CD14-positive monocyte (primary cell): ENCODE results near the gene AADACL4. TPM values are rescaled to one million over a fixed set of nuclear protein-coding genes. Genes with fewer than 3 reads are reported as not detected.
A peak's percentile ranks its signal among the peaks of the same experiment; 100 is the strongest.

Experiments
- DNase-seq, 3 donors: peaks; one replicate each; pipeline ENCODE4 v3.0.0-alpha.2; 2011 to 2022
- H2AFZ ChIP-seq: 2 replicates; pipeline ENCODE4 v1.6.0; 2012; ENCODE audit warnings: mild to moderate bottlenecking, low read depth, low read length, inconsistent platforms; ENCODE audit not compliant: insufficient read depth, poor library complexity, severe bottlenecking
- H3K27ac ChIP-seq, 2 donors: 1 replicate in 1 of 2; 2 replicates in 1 of 2; pipeline ENCODE4 v1.5.1; 2012 to 2013; ENCODE audit warnings: low read length in 2 of 2, control low read depth in 1 of 2, inconsistent platforms in 1 of 2, low read depth in 1 of 2, mild to moderate bottlenecking in 1 of 2
- H3K27me3 ChIP-seq, 2 donors: one replicate each; pipeline versions ENCODE4 v1.6.0 to v1.6.1; 2011 to 2013; ENCODE audit warnings: low read length in 2 of 2; ENCODE audit not compliant: control insufficient read depth in 2 of 2, insufficient read depth in 2 of 2
- H3K36me3 ChIP-seq, 2 donors: replicated peaks in 1 of 2; 1 replicate in 1 of 2; 2 replicates in 1 of 2; pipeline versions ENCODE4 v1.5.1 to v1.6.1; 2012 to 2013; ENCODE audit warnings: low read length in 2 of 2, control low read depth in 1 of 2, inconsistent platforms in 1 of 2, mild to moderate bottlenecking in 1 of 2; ENCODE audit not compliant: insufficient read depth in 2 of 2, control insufficient read depth in 1 of 2
- H3K4me1 ChIP-seq, 2 donors: 1 replicate in 1 of 2; 2 replicates in 1 of 2; pipeline versions ENCODE4 v1.5.1 to v1.6.1; 2012 to 2013; ENCODE audit warnings: low read length in 2 of 2, control low read depth in 1 of 2, inconsistent platforms in 1 of 2, mild to moderate bottlenecking in 1 of 2, moderate library complexity in 1 of 2; ENCODE audit not compliant: insufficient read depth in 2 of 2, control insufficient read depth in 1 of 2
- H3K4me2 ChIP-seq: replicated peaks from 2 replicates; pipeline ENCODE3; 2012; ENCODE audit warnings: low read length, moderate library complexity, mild to moderate bottlenecking; ENCODE audit not compliant: poor library complexity, severe bottlenecking; ENCODE audit errors: extremely low read depth
- H3K4me3 ChIP-seq, 3 experiments: fragments of 200-600 bp in 1 of 3; sonication (generic) in 1 of 3; replicated peaks in 1 of 3; 1 replicate in 2 of 3; 2 replicates in 1 of 3; pipeline ENCODE4 v1.5.1; 2011 to 2013; ENCODE audit warnings: low read length in 3 of 3, mild to moderate bottlenecking in 3 of 3, control low read depth in 2 of 3, low read depth in 2 of 3, inconsistent platforms in 1 of 3, moderate library complexity in 1 of 3
- H3K79me2 ChIP-seq: 2 replicates; pipeline ENCODE4 v1.6.0; 2012; ENCODE audit warnings: mild to moderate bottlenecking, control low read depth, inconsistent platforms, low read length, moderate library complexity; ENCODE audit not compliant: insufficient read depth
- H3K9ac ChIP-seq: 2 replicates; pipeline ENCODE4 v1.6.0; 2017; ENCODE audit warnings: low read length, mild to moderate bottlenecking; ENCODE audit not compliant: insufficient read depth, poor library complexity, severe bottlenecking
- H3K9me3 ChIP-seq, 2 donors: replicated peaks in 1 of 2; 1 replicate in 1 of 2; 2 replicates in 1 of 2; pipeline versions ENCODE4 v1.5.1 to v1.6.1; 2012 to 2013; ENCODE audit warnings: low read length in 2 of 2, control low read depth in 1 of 2; ENCODE audit not compliant: control insufficient read depth in 1 of 2, insufficient read depth in 1 of 2
- H4K20me1 ChIP-seq: 2 replicates; pipeline ENCODE4 v1.6.0; 2012; ENCODE audit warnings: mild to moderate bottlenecking, low read length, control low read depth, moderate library complexity; ENCODE audit not compliant: insufficient read depth
- H3K27ac Mint-ChIP-seq, 7 donors: one replicate each; pipeline ENCODE4 v1.8.0; 2020; ENCODE audit warnings: mild to moderate bottlenecking in 7 of 7, mixed read lengths in 7 of 7, moderate library complexity in 6 of 7, inconsistent platforms in 2 of 7
- H3K27me3 Mint-ChIP-seq, 3 donors: one replicate each; pipeline ENCODE4 v1.8.0; 2021 to 2022; ENCODE audit warnings: low read depth in 3 of 3, mild to moderate bottlenecking in 3 of 3, mixed read lengths in 3 of 3, moderate library complexity in 3 of 3, inconsistent platforms in 1 of 3
- H3K36me3 Mint-ChIP-seq, 2 donors: one replicate each; pipeline ENCODE4 v1.8.0; 2020; ENCODE audit warnings: mixed read lengths in 2 of 2, inconsistent platforms in 1 of 2, mild to moderate bottlenecking in 1 of 2
- H3K4me1 Mint-ChIP-seq: one replicate; pipeline ENCODE4 v1.8.0; 2020; ENCODE audit warnings: mild to moderate bottlenecking, mixed read lengths
- H3K4me3 Mint-ChIP-seq, 2 donors: one replicate each; pipeline ENCODE4 v1.8.0; 2020; ENCODE audit warnings: mild to moderate bottlenecking in 2 of 2, mixed read lengths in 2 of 2, moderate library complexity in 1 of 2
- H3K9me3 Mint-ChIP-seq, 7 donors: one replicate each; pipeline ENCODE4 v1.8.0; 2020 to 2022; ENCODE audit warnings: mixed read lengths in 7 of 7, mild to moderate bottlenecking in 6 of 7, moderate library complexity in 6 of 7, inconsistent platforms in 2 of 7
- CTCF ChIP-seq: fragments of 200-600 bp; IDR thresholded peaks from one replicate; pipeline ENCODE4 v1.8.0; 2022; ENCODE audit warnings: antibody characterized with exemption, mild to moderate bottlenecking
- WGBS: methylation state at CpG from one replicate; pipeline ENCODE4 v1.1.5; 2013; ENCODE audit warnings: missing lambda C conversion rate; ENCODE audit not compliant: insufficient coverage; 5-methylcytosine and 5-hydroxymethylcytosine counted together
- intact Hi-C, 2 donors: fragments of 100-400 bp; cut with micrococcal nuclease; formaldehyde crosslinking; loops; one replicate each; pipeline versions ENCODE4 v1.15.0 to v1.15.1; 2023
- polyA plus RNA-seq, 3 donors: library from polyadenylated mRNA; depleted of rRNA in 1 of 3; unstranded in 2 of 3; stranded (reverse) in 1 of 3; fragments of 300-500 nt in 2 of 3; fragments of >200 nt in 1 of 3; fragmentation: Illumina TruSeq in 2 of 3; gene quantifications; 1 replicate in 2 of 3; 2 replicates in 1 of 3; pipeline ENCODE4 v1.2.3, GENCODE V29; 2012 to 2021

The AADACL4 gene
- polyA plus RNA-seq, 3 donors: not detected

- no peak overlapping the region for H3K4me3 ChIP-seq
- H3K27ac Mint-ChIP-seq: peak overlapping the region in 3 of 7 donors; percentile 21 to 57 (median 29)
- H3K36me3 ChIP-seq: no peaks in the 10 kb centered on the region
- H3K27me3 Mint-ChIP-seq: peaks cover 4 to 6% (median 5%) of the 10 kb centered on the region in 3 donors
- H3K4me1 ChIP-seq: peaks cover 10 to 13% of the 10 kb centered on the region in 2 donors
- DNase-seq: no peak
- peaks cover 0 to 9% of the 10 kb centered on the region in 2 donors for H3K9me3 ChIP-seq
- H3K4me2 ChIP-seq: no peak overlapping the region
- no peak overlapping the region for H3K9ac ChIP-seq
- H3K27me3 ChIP-seq: no peaks in the 10 kb centered on the region
- peaks cover under 1 to 23% of the 10 kb centered on the region in 2 donors for H3K36me3 Mint-ChIP-seq
- H3K4me3 Mint-ChIP-seq: no peak overlapping the region
- peaks cover 28% of the 10 kb centered on the region for H3K4me1 Mint-ChIP-seq
- 0% methylated on average over 1 of the region's 5 CpGs for WGBS
- peaks cover 7 to 17% (median 10%) of the 10 kb centered on the region in 7 donors for H3K9me3 Mint-ChIP-seq
- no peak overlapping the region for H3K27ac ChIP-seq
- intact Hi-C loops: no loop called here
- TF ChIP-seq CTCF: no peak
- H4K20me1 ChIP-seq: no peaks in the 10 kb centered on the region
- H3K79me2 ChIP-seq: peaks cover 9% of the 10 kb centered on the region
- H2AFZ ChIP-seq: no peak overlapping the region
Observed at GRCh38 chr1:12609469-12610003, 34.3 kb upstream of the AADACL4 start.

GRCh38 chr1:12610305-12610935 is 33.5 kb upstream of the AADACL4 start:
- intact Hi-C loops: no loop called here
- Histone ChIP-seq H3K27me3 (no peaks in the 10 kb centered on the region), H3K27ac (no peak overlapping the region), H3K4me3 (no peak overlapping the region), H3K4me2 (no peak overlapping the region), H4K20me1 (no peaks in the 10 kb centered on the region), H3K36me3 (no peaks in the 10 kb centered on the region), H2AFZ (no peak overlapping the region), H3K4me1 (peaks cover 14 to 15% of the 10 kb centered on the region in 2 donors), H3K79me2 (peaks cover 9% of the 10 kb centered on the region), H3K9ac (no peak overlapping the region), H3K9me3 (peaks cover 0 to 9% of the 10 kb centered on the region in 2 donors)
- no peak for DNase-seq
- TF ChIP-seq CTCF: no peak
- Mint-ChIP-seq H3K9me3 (peaks cover 7 to 17% (median 10%) of the 10 kb centered on the region in 7 donors), H3K4me1 (peaks cover 32% of the 10 kb centered on the region), H3K27ac (no peak overlapping the region), H3K36me3 (peaks cover 2 to 28% of the 10 kb centered on the region in 2 donors), H3K27me3 (peaks cover 4 to 10% (median 6%) of the 10 kb centered on the region in 3 donors), H3K4me3 (no peak overlapping the region)
- WGBS: 43% methylated on average over 1 of the region's 7 CpGs
